ENCODE data around the gene GRIN2A. TPM values are rescaled to one million over a fixed set of nuclear protein-coding genes. Genes with fewer than 3 reads are reported as not detected.

The GRIN2A gene
- total and polyA plus RNA-seq, 2 experiments from 2014 or later: 0.05 to 1.6 TPM

GRCh38 chr16:10218490-10219206, 36.4 kb upstream of the GRIN2A start:
- Histone ChIP-seq H3K79me2 (no peaks in the 10 kb centered on the region), H3K9me3 (ENCODE audit: low read depth) (no peaks in the 10 kb centered on the region), H3K27me3 (no peaks in the 10 kb centered on the region), H3K4me3 (no peak overlapping the region), H3K27ac (no peak overlapping the region), H3K9me2 (replicated peaks; ENCODE audit: insufficient read depth) (no peaks in the 10 kb centered on the region), H4K20me1 (ENCODE audit: insufficient read depth, poor library complexity, severe bottlenecking) (no peaks in the 10 kb centered on the region), H3K4me1 (ENCODE audit: insufficient read depth) (no peaks in the 10 kb centered on the region), H3K36me3 (replicated peaks; ENCODE audit: insufficient read depth, low read depth) (no peaks in the 10 kb centered on the region), H3K4me2 (no peak overlapping the region), H2AFZ (no peak overlapping the region)
- TF ChIP-seq EZH2 (IDR thresholded peaks at IDR 0.05; ENCODE audit: borderline replicate concordance) (no peak), CTCF (IDR thresholded peaks at IDR 0.05; ENCODE audit: poor library complexity) (no peak), EZH2phosphoT487 (IDR thresholded peaks at IDR 0.05; ENCODE audit: low read depth, severe bottlenecking, unreplicated experiment) (no peak)
- WGBS (ENCODE audit: low lambda C conversion rate, missing lambda C conversion rate): 84% methylated on average over 15 of the region's 15 CpGs
- no peak for DNase-seq (ENCODE audit: low spot score)

GRCh38 chr16:10213748-10214147, 31.5 kb upstream of the GRIN2A start:
- no peak for DNase-seq (ENCODE audit: low spot score)
- no peaks in the 10 kb centered on the region for H3K36me3 ChIP-seq (replicated peaks; ENCODE audit: insufficient read depth, low read depth)
- no peaks in the 10 kb centered on the region for H3K27me3 ChIP-seq
- TF ChIP-seq EZH2phosphoT487 (IDR thresholded peaks at IDR 0.05; ENCODE audit: low read depth, severe bottlenecking, unreplicated experiment): no peak
- no peak for TF ChIP-seq CTCF (IDR thresholded peaks at IDR 0.05; ENCODE audit: poor library complexity)
- TF ChIP-seq EZH2 (IDR thresholded peaks at IDR 0.05; ENCODE audit: borderline replicate concordance): no peak
- no peaks in the 10 kb centered on the region for H3K4me1 ChIP-seq (ENCODE audit: insufficient read depth)
- H3K4me3 ChIP-seq: no peak overlapping the region
- H3K9me2 ChIP-seq (replicated peaks; ENCODE audit: insufficient read depth): no peaks in the 10 kb centered on the region
- no peak overlapping the region for H3K27ac ChIP-seq
- no peak overlapping the region for H2AFZ ChIP-seq
- H3K79me2 ChIP-seq: no peaks in the 10 kb centered on the region
- H3K9me3 ChIP-seq (ENCODE audit: low read depth): no peaks in the 10 kb centered on the region
- H3K4me2 ChIP-seq: no peak overlapping the region
- no peaks in the 10 kb centered on the region for H4K20me1 ChIP-seq (ENCODE audit: insufficient read depth, poor library complexity, severe bottlenecking)
- 76% methylated on average over 4 of the region's 4 CpGs for WGBS (ENCODE audit: low lambda C conversion rate, missing lambda C conversion rate)

- Histone ChIP-seq H3K9me2 (replicated peaks; ENCODE audit: insufficient read depth) (no peaks in the 10 kb centered on the region), H4K20me1 (ENCODE audit: insufficient read depth, poor library complexity, severe bottlenecking) (no peaks in the 10 kb centered on the region), H3K4me2 (no peak overlapping the region), H3K27me3 (no peaks in the 10 kb centered on the region), H3K4me3 (no peak overlapping the region), H3K4me1 (ENCODE audit: insufficient read depth) (no peaks in the 10 kb centered on the region), H2AFZ (no peak overlapping the region), H3K36me3 (replicated peaks; ENCODE audit: insufficient read depth, low read depth) (no peaks in the 10 kb centered on the region), H3K27ac (no peak overlapping the region), H3K9me3 (ENCODE audit: low read depth) (no peaks in the 10 kb centered on the region), H3K79me2 (no peaks in the 10 kb centered on the region)
- WGBS (ENCODE audit: low lambda C conversion rate, missing lambda C conversion rate): 60% methylated on average over 6 of the region's 6 CpGs
- no peak for DNase-seq (ENCODE audit: low spot score)
- no peak for TF ChIP-seq CTCF (IDR thresholded peaks at IDR 0.05; ENCODE audit: poor library complexity)
- TF ChIP-seq EZH2 (IDR thresholded peaks at IDR 0.05; ENCODE audit: borderline replicate concordance): no peak
- TF ChIP-seq EZH2phosphoT487 (IDR thresholded peaks at IDR 0.05; ENCODE audit: low read depth, severe bottlenecking, unreplicated experiment): no peak
Observed at GRCh38 chr16:10210944-10211343, 28.7 kb upstream of the GRIN2A start.

Measured in hepatocyte (in vitro differentiated cells).